Measurements from ENCODE around the gene FHL5.

GRCh38 chr6:96657344-96657743 is 94.4 kb downstream of the FHL5 start:
- TF ChIP-seq CTCF (conservative IDR thresholded peaks at IDR 0.05; ENCODE audit: low read depth, low read length) (no peak), EZH2 (IDR thresholded peaks at IDR 0.05; ENCODE audit: low read length, unreplicated experiment) (no peak)
